Measurements from ENCODE around the gene KRTAP10-10.

The KRTAP10-10 gene

GRCh38 chr21:44650265-44650972 is 13.3 kb downstream of the KRTAP10-10 start:
- H3K27me3 ChIP-seq (ENCODE audit: insufficient read depth, insufficient read length) = no peaks in the 10 kb centered on the region
- TF ChIP-seq ZNF274 (IDR thresholded peaks at IDR 0.05; ENCODE audit: low read depth, low read length) = no peak
- TF ChIP-seq YY1 (IDR thresholded peaks at IDR 0.05; ENCODE audit: insufficient read depth, insufficient read length) = no peak
- DNase-seq (ENCODE audit: low read depth, low spot score) = no peak
- no peaks in the 10 kb centered on the region for H3K36me3 ChIP-seq (ENCODE audit: insufficient read depth, insufficient read length, low read length)
- H3K4me3 ChIP-seq (ENCODE audit: insufficient read length, low read depth) = no peak overlapping the region
- H3K4me1 ChIP-seq (ENCODE audit: insufficient read depth, insufficient read length) = peaks cover 10% of the 10 kb centered on the region
- no peaks in the 10 kb centered on the region for H3K9me3 ChIP-seq (ENCODE audit: insufficient read depth, low read length)
- no peak overlapping the region for H3K9ac ChIP-seq (ENCODE audit: insufficient read length, low read depth)

DNA sequence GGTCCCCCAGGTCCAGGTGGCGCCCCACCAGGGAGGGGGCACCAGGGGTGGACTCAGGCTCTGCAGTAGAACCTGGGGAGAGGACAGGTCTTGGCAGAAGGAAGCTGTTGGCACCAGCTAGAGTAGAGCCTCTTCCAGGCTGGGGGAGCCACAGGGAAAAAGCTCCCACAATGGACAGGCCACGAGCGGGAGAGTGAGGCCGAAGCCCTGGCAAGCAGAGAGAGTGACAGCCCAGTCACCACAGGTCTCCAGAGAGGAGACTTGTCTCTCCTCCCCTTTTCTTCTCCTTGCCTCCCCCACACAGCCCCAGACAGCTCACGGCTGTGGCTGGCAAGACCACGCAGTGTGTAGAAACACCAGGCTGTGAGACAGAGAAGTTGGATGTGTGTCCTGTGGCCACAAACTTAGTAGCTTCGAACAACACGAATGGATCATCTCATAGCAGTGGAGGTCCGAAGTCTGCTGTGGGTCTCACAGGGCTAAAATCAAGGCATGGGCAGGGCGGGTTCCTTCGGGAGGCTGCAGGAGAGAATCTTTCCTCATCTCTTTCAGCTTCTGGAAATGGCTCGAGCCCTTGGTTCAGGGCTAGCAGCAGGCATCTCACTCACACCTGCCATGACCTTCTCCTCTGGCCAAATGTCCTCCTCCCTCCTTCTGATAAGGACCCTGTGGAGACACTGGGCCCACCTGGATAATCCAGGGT is 14.0 kb downstream of the KRTAP10-10 start:
- Histone ChIP-seq H3K36me3 (ENCODE audit: insufficient read depth, insufficient read length, low read length) (no peaks in the 10 kb centered on the region), H3K27me3 (ENCODE audit: insufficient read depth, insufficient read length) (no peaks in the 10 kb centered on the region), H3K4me1 (ENCODE audit: insufficient read depth, insufficient read length) (peaks cover 10% of the 10 kb centered on the region), H3K9ac (ENCODE audit: insufficient read length, low read depth) (no peak overlapping the region), H3K4me3 (ENCODE audit: insufficient read length, low read depth) (no peak overlapping the region), H3K9me3 (ENCODE audit: insufficient read depth, low read length) (no peaks in the 10 kb centered on the region; the same call in 1 of the 2 replicates)
- no peak for TF ChIP-seq YY1 (IDR thresholded peaks at IDR 0.05; ENCODE audit: insufficient read depth, insufficient read length)
- no peak for TF ChIP-seq ZNF274 (IDR thresholded peaks at IDR 0.05; ENCODE audit: low read depth, low read length)
- no peak for TF ChIP-seq SUZ12 (IDR thresholded peaks at IDR 0.05; ENCODE audit: extremely low read depth, insufficient read depth, insufficient read length)
- DNase-seq (ENCODE audit: low read depth, low spot score) = no peak

GRCh38 chr21:44653123-44653522 is 16.0 kb downstream of the KRTAP10-10 start:
- H3K36me3 ChIP-seq (ENCODE audit: insufficient read depth, insufficient read length, low read length) = no peaks in the 10 kb centered on the region
- no peak overlapping the region for H3K9ac ChIP-seq (ENCODE audit: insufficient read length, low read depth)
- peak; percentile 5 for DNase-seq (ENCODE audit: low read depth, low spot score)
- H3K9me3 ChIP-seq (ENCODE audit: insufficient read depth, low read length) = peaks cover 8% of the 10 kb centered on the region; the same call in 1 of the 2 replicates
- H3K4me3 ChIP-seq (ENCODE audit: insufficient read length, low read depth) = no peak overlapping the region
- TF ChIP-seq SUZ12 (IDR thresholded peaks at IDR 0.05; ENCODE audit: extremely low read depth, insufficient read depth, insufficient read length) (no peak), YY1 (IDR thresholded peaks at IDR 0.05; ENCODE audit: insufficient read depth, insufficient read length) (no peak), ZNF274 (IDR thresholded peaks at IDR 0.05; ENCODE audit: low read depth, low read length) (no peak)
- peaks cover 5% of the 10 kb centered on the region for H3K4me1 ChIP-seq (ENCODE audit: insufficient read depth, insufficient read length)
- H3K27me3 ChIP-seq (ENCODE audit: insufficient read depth, insufficient read length) = no peaks in the 10 kb centered on the region

- H3K9me3 ChIP-seq (ENCODE audit: insufficient read depth, low read length) = peaks cover 8% of the 10 kb centered on the region; the same call in 1 of the 2 replicates
- no peak for DNase-seq (ENCODE audit: low read depth, low spot score)
- no peak for TF ChIP-seq YY1 (IDR thresholded peaks at IDR 0.05; ENCODE audit: insufficient read depth, insufficient read length)
- no peak for TF ChIP-seq SUZ12 (IDR thresholded peaks at IDR 0.05; ENCODE audit: extremely low read depth, insufficient read depth, insufficient read length)
- no peak for TF ChIP-seq ZNF274 (IDR thresholded peaks at IDR 0.05; ENCODE audit: low read depth, low read length)
These were observed 16.8 kb downstream of the KRTAP10-10 start for GRCh38 chr21:44653656-44654575.

DNA sequence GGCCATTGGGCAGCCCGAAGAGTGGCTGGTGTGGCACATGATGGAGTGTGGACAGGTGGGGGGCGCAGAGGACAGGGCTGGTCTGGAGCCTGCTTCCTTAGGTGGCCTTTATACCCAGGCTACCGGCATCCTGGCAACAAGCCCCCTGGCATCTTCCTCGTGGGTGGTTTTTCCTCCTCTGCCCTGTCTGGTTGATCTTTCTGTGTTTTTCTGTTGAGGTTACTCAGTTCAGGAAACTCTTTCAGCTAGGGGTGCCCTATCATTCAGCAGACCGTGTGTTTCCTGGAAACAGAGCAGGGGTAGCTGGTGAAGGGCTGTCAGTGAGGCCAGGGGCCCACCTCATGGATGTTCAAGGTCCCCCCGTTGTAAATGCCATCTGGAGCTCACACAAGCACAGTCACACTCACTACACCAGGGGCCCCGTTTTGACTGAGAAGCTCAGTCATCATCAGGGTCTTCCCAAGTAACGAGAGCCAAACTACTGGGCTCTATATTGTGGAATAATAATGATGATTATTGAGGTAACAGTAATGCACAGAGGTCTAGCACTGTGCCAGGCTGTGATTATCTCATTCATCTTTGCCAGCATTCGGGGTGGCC is 17.5 kb downstream of the KRTAP10-10 start, which contains the start of gene KRTAP12-4:
KRTAP12-4 (minus strand) TSS at position 84 of the 600 bp plus-strand sequence; CDS start at position 39, 45 bp downstream.
- no peak within 1 kb of the TSS for H3K9ac ChIP-seq (ENCODE audit: insufficient read length, low read depth)
- H3K9me3 ChIP-seq (ENCODE audit: insufficient read depth, low read length) = peaks cover 8% of the 10 kb centered on the region; the same call in 1 of the 2 replicates
- H3K36me3 ChIP-seq (ENCODE audit: insufficient read depth, insufficient read length, low read length) = no peaks in the 10 kb centered on the region
- no peaks in the 10 kb centered on the region for H3K27me3 ChIP-seq (ENCODE audit: insufficient read depth, insufficient read length)
- TF ChIP-seq SUZ12 (IDR thresholded peaks at IDR 0.05; ENCODE audit: extremely low read depth, insufficient read depth, insufficient read length) (no peak), ZNF274 (IDR thresholded peaks at IDR 0.05; ENCODE audit: low read depth, low read length) (no peak), YY1 (IDR thresholded peaks at IDR 0.05; ENCODE audit: insufficient read depth, insufficient read length) (no peak)
- H3K4me3 ChIP-seq (ENCODE audit: insufficient read length, low read depth) = no peak within 1 kb of the TSS
- DNase-seq (ENCODE audit: low read depth, low spot score) = no peak
- peaks cover 6% of the 10 kb centered on the region for H3K4me1 ChIP-seq (ENCODE audit: insufficient read depth, insufficient read length)

More at GRCh38 chr21:44653656-44654575, 16.8 kb downstream of the KRTAP10-10 start:
- H3K9ac ChIP-seq (ENCODE audit: insufficient read length, low read depth) = no peak overlapping the region
- H3K4me1 ChIP-seq (ENCODE audit: insufficient read depth, insufficient read length) = peaks cover 6% of the 10 kb centered on the region
- H3K4me3 ChIP-seq (ENCODE audit: insufficient read length, low read depth) = no peak overlapping the region
- H3K36me3 ChIP-seq (ENCODE audit: insufficient read depth, insufficient read length, low read length) = no peaks in the 10 kb centered on the region
- no peaks in the 10 kb centered on the region for H3K27me3 ChIP-seq (ENCODE audit: insufficient read depth, insufficient read length)

GRCh38 chr21:44656868-44657267 is 19.7 kb downstream of the KRTAP10-10 start:
- peaks cover 8% of the 10 kb centered on the region; the same call in 1 of the 2 replicates for H3K9me3 ChIP-seq (ENCODE audit: insufficient read depth, low read length)
- TF ChIP-seq YY1 (IDR thresholded peaks at IDR 0.05; ENCODE audit: insufficient read depth, insufficient read length) = no peak
- no peak for TF ChIP-seq ZNF274 (IDR thresholded peaks at IDR 0.05; ENCODE audit: low read depth, low read length)
- TF ChIP-seq SUZ12 (IDR thresholded peaks at IDR 0.05; ENCODE audit: extremely low read depth, insufficient read depth, insufficient read length) = no peak
- H3K9ac ChIP-seq (ENCODE audit: insufficient read length, low read depth) = no peak overlapping the region
- no peak for DNase-seq (ENCODE audit: low read depth, low spot score)
- no peaks in the 10 kb centered on the region for H3K27me3 ChIP-seq (ENCODE audit: insufficient read depth, insufficient read length)
- no peak overlapping the region for H3K4me3 ChIP-seq (ENCODE audit: insufficient read length, low read depth)
- H3K4me1 ChIP-seq (ENCODE audit: insufficient read depth, insufficient read length) = peaks cover 6% of the 10 kb centered on the region
- H3K36me3 ChIP-seq (ENCODE audit: insufficient read depth, insufficient read length, low read length) = no peaks in the 10 kb centered on the region

Data from NT2/D1 (cell line).